ENCODE results near the gene EP300.
A peak's percentile ranks its signal among the peaks of the same experiment; 100 is the strongest.

EP300 gene

DNA sequence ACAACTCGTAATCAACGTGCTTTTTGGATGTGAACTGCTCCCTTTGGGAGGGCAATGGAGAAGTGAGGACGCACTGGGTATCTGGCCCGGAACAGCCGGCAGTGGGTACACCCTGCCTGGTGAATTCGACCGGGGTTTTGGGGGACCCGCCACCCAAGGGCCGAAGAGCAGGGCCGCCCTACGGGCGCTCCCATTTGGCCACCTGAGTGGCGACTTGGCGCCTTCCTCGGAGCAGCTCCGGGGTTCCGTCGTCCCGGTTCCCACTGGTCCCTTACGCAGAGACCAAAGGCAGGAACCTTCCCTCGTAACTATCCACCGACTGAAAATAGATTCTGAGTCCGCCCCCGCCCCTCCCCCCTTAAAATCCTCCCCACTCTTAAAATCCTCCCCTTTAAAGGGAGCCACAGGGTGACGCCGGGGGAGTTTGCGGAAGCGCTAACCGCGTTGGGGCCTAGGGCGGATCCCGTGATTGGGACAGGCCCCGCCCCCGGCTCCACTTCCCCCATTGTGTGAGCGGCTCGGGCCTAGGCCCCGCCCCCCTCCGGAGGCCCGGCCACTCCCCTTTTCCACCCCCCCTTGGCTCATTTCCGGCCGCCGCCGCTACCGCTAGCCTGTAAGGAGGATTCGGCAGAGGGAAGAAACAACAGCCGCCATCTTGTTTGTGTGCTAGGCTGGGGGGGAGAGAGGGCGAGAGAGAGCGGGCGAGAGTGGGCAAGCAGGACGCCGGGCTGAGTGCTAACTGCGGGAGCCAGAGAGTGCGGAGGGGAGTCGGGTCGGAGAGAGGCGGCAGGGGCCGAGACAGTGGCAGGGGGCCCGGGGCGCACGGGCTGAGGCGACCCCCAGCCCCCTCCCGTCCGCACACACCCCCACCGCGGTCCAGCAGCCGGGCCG lies 1.0 kb upstream of the EP300 start:
- DNase-seq (ENCODE audit: low read depth): peak; percentile 97
- TF ChIP-seq, protein P1, sequence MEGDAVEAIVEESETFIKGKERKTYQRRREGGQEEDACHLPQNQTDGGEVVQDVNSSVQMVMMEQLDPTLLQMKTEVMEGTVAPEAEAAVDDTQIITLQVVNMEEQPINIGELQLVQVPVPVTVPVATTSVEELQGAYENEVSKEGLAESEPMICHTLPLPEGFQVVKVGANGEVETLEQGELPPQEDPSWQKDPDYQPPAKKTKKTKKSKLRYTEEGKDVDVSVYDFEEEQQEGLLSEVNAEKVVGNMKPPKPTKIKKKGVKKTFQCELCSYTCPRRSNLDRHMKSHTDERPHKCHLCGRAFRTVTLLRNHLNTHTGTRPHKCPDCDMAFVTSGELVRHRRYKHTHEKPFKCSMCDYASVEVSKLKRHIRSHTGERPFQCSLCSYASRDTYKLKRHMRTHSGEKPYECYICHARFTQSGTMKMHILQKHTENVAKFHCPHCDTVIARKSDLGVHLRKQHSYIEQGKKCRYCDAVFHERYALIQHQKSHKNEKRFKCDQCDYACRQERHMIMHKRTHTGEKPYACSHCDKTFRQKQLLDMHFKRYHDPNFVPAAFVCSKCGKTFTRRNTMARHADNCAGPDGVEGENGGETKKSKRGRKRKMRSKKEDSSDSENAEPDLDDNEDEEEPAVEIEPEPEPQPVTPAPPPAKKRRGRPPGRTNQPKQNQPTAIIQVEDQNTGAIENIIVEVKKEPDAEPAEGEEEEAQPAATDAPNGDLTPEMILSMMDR (conservative IDR thresholded peaks at IDR 0.05; ENCODE audit: control insufficient read depth, insufficient read depth, low read depth, low read length): no peak

GRCh38 chr22:41092847-41093411 lies 537 bp downstream of the EP300 start:
- H3K4me3 ChIP-seq (ENCODE audit: control insufficient read depth, low read depth, low read length): peak overlapping the region; percentile 83
- TF ChIP-seq, protein P1 (conservative IDR thresholded peaks at IDR 0.05; ENCODE audit: control insufficient read depth, insufficient read depth, low read depth, low read length): no peak
- peak; percentile 41 for DNase-seq (ENCODE audit: low read depth)

More for the DNA sequence above, 1.0 kb upstream of the EP300 start:
- H3K4me3 ChIP-seq (ENCODE audit: control insufficient read depth, low read depth, low read length): peak overlapping the region; percentile 83

DNA sequence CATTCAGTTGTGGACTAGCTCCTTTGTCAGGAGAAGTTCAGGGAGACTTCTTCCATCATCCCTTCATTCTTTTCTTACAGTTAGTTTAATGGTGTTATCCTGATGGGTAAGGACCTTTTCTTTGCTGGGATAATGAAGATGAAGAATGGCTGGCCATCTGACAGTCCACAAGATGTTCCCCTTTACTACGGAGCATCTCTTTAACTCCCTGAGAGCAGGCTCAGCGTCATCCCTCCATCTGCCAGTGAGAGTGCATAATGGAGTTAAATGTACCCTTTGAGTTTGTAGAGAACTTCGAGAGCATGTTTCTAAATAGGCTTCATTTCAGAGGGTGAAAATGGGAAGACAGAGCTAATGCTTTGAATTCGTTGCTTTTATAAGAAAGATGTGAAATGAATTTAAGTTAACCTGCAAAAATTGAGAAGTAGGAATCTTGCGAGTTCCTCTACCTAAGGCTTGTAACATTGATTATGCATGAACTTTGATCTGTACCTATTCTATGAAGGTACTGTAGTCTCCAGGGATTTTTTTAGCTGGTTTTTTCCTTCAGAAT lies 1.7 kb downstream of the EP300 start:
- TF ChIP-seq, protein P1 (conservative IDR thresholded peaks at IDR 0.05; ENCODE audit: control insufficient read depth, insufficient read depth, low read depth, low read length): no peak
- peak; percentile 49 for DNase-seq (ENCODE audit: low read depth)
- peak overlapping the region; percentile 83 for H3K4me3 ChIP-seq (ENCODE audit: control insufficient read depth, low read depth, low read length)

- TF ChIP-seq, protein P1 (conservative IDR thresholded peaks at IDR 0.05; ENCODE audit: control insufficient read depth, insufficient read depth, low read depth, low read length): no peak
- no peak for DNase-seq (ENCODE audit: low read depth)
- H3K4me3 ChIP-seq (ENCODE audit: control insufficient read depth, low read depth, low read length): no peak overlapping the region
Observed at GRCh38 chr22:41096391-41096790, 4.0 kb downstream of the EP300 start.

DNA sequence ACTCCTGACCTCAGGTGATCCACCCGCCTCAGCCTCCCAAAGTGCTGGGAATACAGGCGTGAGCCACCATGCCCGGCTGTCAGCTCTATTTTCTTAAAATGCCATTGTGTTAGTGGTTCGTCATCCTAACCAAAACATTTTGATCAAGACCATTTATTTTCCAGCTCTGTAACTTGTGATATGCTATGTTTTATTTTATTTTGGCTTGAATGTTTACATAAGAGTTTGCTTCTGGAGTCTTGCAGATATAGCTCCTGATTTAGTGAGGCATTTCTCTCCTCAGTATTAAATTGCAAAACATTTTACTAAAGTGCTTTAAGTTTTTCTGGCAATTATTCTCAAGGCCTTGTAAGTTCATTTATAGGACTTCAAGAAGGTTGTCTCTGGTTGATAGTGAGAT lies 4.4 kb downstream of the EP300 start:
- TF ChIP-seq, protein P1 (conservative IDR thresholded peaks at IDR 0.05; ENCODE audit: control insufficient read depth, insufficient read depth, low read depth, low read length): no peak
- no peak overlapping the region for H3K4me3 ChIP-seq (ENCODE audit: control insufficient read depth, low read depth, low read length)
- no peak for DNase-seq (ENCODE audit: low read depth)

DNA sequence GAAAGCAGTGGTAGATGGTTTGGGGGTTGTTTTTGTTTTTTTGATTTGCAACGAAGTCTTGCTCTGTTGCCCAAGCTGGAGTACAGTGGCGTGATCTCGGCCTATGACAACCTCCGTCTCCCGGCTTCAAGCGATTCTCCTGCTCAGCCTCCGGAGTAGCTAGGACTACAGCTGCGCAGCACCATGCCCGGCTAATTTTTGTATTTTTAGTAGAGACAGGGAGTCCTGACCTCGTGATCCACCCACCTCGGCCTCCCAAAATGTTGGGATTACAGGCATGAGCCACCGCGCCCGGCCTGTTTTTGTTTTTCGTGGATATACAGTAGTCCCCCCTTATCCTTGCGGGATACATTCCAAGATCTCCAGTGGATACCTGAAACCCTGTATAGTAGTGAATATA lies 6.6 kb downstream of the EP300 start:
- DNase-seq (ENCODE audit: low read depth): no peak
- TF ChIP-seq, protein P1 (conservative IDR thresholded peaks at IDR 0.05; ENCODE audit: control insufficient read depth, insufficient read depth, low read depth, low read length): no peak
- no peak overlapping the region for H3K4me3 ChIP-seq (ENCODE audit: control insufficient read depth, low read depth, low read length)

All from fibroblast of mammary gland (primary cell).